Urothelium cell line (cell line): ENCODE measurements around the gene DUSP9.
"Not testable (repeated sequence)": the region's sequence is repeated elsewhere in the genome, so short reads cannot be mapped to it uniquely, and the experiment has no call there.

Experiments
- DNase-seq: peaks from one replicate; pipeline ENCODE4 v3.0.0; 2011; ENCODE audit warnings: low spot score, mixed read lengths
- FAIRE-seq: peaks from 2 replicates; lab custom pipeline; 2011; peaks lifted over from hg19 to GRCh38; lab: Jason Lieb, UNC

The DUSP9 gene

GRCh38 chrX:153689654-153690465 lies 42.9 kb downstream of the DUSP9 start:
- DNase-seq (no peak), FAIRE-seq (no peak)

DNA sequence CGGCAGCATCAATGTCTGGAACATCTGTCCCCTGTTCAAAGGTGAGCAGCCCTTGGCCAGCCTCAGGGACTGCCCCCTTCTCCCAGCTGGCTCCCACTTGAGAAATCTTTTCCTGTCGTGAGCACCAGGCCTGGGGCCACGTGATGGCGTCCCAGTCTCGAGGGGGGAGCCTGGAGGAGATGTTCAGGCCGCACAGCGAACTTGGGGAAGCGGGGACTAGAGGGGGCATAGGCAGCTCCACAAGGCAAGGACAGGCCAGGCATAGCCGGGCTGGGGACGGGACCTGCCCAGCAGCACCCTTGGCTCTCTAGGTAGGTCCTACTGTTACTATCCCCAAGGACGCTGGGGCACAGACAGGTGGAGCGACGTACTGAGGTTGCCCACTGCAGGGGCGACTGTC lies 43.5 kb downstream of the DUSP9 start:
- FAIRE-seq (no peak), DNase-seq (no peak)

- FAIRE-seq, DNase-seq: not testable (repeated sequence)
Measured at GRCh38 chrX:153691032-153691827, 44.2 kb downstream of the DUSP9 start.

GRCh38 chrX:153692003-153692402 lies 45.0 kb downstream of the DUSP9 start:
- DNase-seq (no peak), FAIRE-seq (no peak)

DNA sequence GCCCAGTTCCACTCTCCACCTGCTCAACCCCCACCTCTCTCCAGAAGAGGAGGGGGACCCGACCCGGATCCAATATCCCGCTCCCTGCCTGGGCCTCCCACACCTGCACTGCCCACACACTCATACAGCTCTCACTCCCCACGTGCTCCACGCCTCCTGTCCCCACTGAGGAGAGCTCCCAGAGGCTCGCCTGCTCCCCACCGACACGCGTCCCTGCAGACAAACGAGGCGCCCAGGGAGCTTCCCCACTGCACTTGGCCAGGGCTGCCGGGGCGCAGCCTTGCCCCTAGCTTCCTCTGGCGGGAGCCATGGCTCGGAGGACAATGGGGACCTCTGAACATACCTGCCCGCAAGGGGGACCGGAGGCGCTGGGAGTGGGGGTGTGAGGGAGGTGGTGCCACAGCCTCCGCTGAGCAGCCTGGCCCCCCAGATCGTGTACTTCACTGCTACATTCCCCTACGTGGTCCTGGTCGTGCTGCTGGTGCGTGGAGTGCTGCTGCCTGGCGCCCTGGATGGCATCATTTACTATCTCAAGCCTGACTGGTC lies 45.7 kb downstream of the DUSP9 start:
- no peak for FAIRE-seq

GRCh38 chrX:153693216-153694086 lies 46.4 kb downstream of the DUSP9 start:
- DNase-seq (no peak), FAIRE-seq (no peak)

More for the DNA sequence above, 45.7 kb downstream of the DUSP9 start:
- DNase-seq: no peak

DNA sequence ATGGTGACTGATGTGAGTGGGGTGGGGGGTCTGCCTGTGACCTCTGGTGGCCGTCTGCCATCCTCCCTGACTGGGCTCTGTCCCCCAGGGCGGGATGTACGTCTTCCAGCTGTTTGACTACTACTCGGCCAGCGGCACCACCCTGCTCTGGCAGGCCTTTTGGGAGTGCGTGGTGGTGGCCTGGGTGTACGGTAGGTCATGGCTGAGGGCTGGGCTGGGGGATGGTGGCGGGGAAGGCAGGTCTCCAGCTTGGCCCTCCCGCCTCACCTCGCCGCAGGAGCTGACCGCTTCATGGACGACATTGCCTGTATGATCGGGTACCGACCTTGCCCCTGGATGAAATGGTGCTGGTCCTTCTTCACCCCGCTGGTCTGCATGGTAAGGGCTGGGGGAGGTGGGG lies 47.3 kb downstream of the DUSP9 start:
- FAIRE-seq, DNase-seq: not testable (repeated sequence)

- no peak for DNase-seq
Measured at GRCh38 chrX:153694687-153695270, 47.8 kb downstream of the DUSP9 start.

GRCh38 chrX:153696100-153696499 lies 49.1 kb downstream of the DUSP9 start:
- no peak for DNase-seq
- FAIRE-seq: no peak

More at GRCh38 chrX:153694687-153695270, 47.8 kb downstream of the DUSP9 start:
- FAIRE-seq: no peak

GRCh38 chrX:153696538-153696937 lies 49.5 kb downstream of the DUSP9 start:
- DNase-seq, FAIRE-seq: not testable (repeated sequence)

- DNase-seq, FAIRE-seq: not testable (repeated sequence)
Measured at GRCh38 chrX:153696986-153697722, 50.2 kb downstream of the DUSP9 start.

DNA sequence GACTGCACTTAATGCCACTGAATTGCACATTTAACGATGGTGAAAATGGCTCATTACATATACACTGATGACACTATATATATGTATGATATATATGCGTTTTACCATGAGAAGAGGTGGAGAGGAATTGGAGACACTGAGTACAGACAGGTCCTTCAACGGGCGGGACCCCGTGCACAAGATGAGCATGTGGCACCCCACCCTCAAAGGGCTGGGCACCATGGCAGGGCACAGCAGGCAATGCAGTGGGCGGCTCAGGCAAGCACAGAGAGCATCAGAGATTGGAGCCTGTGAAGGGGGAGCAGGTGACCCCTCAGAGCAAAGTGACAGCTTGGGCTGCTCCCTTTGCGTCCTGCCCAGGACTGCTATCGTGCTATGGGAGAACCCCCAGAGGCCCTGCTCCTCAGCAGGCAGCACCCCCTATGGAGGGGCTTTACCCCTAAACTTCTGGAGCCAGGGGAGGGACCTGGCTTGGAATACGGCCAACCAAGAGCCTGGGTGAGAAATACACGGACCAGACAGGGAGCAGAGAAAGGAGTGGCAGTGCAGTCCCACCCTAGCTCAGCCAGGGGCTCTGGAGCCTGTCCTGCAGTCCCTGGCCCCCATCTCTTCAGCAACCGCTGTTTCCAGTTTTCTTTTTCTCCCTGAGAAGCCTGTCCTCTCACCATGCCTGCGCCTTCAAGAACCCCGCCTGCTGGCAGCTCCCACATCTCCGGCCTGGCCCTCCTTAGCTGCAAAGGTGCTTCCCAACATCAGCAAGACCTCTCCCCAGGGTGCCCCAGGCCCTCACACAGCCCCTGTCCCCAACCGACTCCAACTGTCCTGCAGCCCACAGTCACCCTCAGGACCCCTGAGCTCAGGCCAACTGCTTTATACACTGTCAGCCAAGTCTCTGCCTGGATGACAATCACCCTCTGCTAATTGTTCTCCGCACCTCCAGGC lies 51.2 kb downstream of the DUSP9 start:
- DNase-seq (no peak), FAIRE-seq (no peak)

GRCh38 chrX:153699210-153699783 lies 52.3 kb downstream of the DUSP9 start:
- FAIRE-seq, DNase-seq: not testable (repeated sequence)

- DNase-seq, FAIRE-seq: not testable (repeated sequence)
Measured at GRCh38 chrX:153699784-153700371, 52.9 kb downstream of the DUSP9 start.

GRCh38 chrX:153700376-153700945 lies 53.5 kb downstream of the DUSP9 start:
- no peak for FAIRE-seq

More at GRCh38 chrX:153700376-153700945, 53.5 kb downstream of the DUSP9 start:
- no peak for DNase-seq
